GM19035 (cell line): Measurements from ENCODE around the gene PRSS58.

ENCODE experiments used
- ATAC-seq: cut with Tn5 transposase; IDR thresholded peaks from one replicate; pipeline ENCODE4 v1.9.1; 2021; ENCODE audit not compliant: unreplicated experiment

PRSS58 gene

GRCh38 chr7:142257958-142258357 is at the start of gene PRSS58:
Gene PRSS58 (minus strand): TSS chr7:142258058. CDS start chr7:142257707, 351 bp downstream.
- no peak for ATAC-seq

GRCh38 chr7:142307246-142307900 is 49.5 kb upstream of the PRSS58 start:
- no peak for ATAC-seq

GRCh38 chr7:142303650-142304049 is 45.8 kb upstream of the PRSS58 start:
- no peak for ATAC-seq

GRCh38 chr7:142301923-142302550 is 44.2 kb upstream of the PRSS58 start:
- ATAC-seq: no peak

GRCh38 chr7:142301299-142301698 is 43.4 kb upstream of the PRSS58 start:
- no peak for ATAC-seq

GRCh38 chr7:142300689-142301088 is 42.8 kb upstream of the PRSS58 start:
- ATAC-seq: no peak

GRCh38 chr7:142299237-142299781 is 41.5 kb upstream of the PRSS58 start:
- ATAC-seq: no peak

- no peak for ATAC-seq
Observed at GRCh38 chr7:142298627-142299026, 40.8 kb upstream of the PRSS58 start.

GRCh38 chr7:142298009-142298408 is 40.2 kb upstream of the PRSS58 start:
- no peak for ATAC-seq

- ATAC-seq: no peak
Observed at GRCh38 chr7:142280263-142280662, 22.4 kb upstream of the PRSS58 start.

GRCh38 chr7:142279601-142280000 is 21.7 kb upstream of the PRSS58 start:
- no peak for ATAC-seq

GRCh38 chr7:142275028-142275427 is 17.2 kb upstream of the PRSS58 start:
- no peak for ATAC-seq

GRCh38 chr7:142272841-142273240 is 15.0 kb upstream of the PRSS58 start:
- ATAC-seq: no peak

GRCh38 chr7:142263598-142264380 is 5.9 kb upstream of the PRSS58 start:
- no peak for ATAC-seq

- no peak for ATAC-seq
Observed at GRCh38 chr7:142250705-142251104, 7.2 kb downstream of the PRSS58 start.

- no peak for ATAC-seq
Observed at GRCh38 chr7:142249918-142250317, 7.9 kb downstream of the PRSS58 start.

- ATAC-seq: no peak
Observed at GRCh38 chr7:142248166-142249160, 9.4 kb downstream of the PRSS58 start.

- no peak for ATAC-seq
Observed at GRCh38 chr7:142243823-142244222, 14.0 kb downstream of the PRSS58 start.

- ATAC-seq: no peak
Observed at GRCh38 chr7:142240546-142240945, 17.3 kb downstream of the PRSS58 start.

GRCh38 chr7:142231716-142232115 is 26.1 kb downstream of the PRSS58 start:
- no peak for ATAC-seq
